Sigmoid colon (tissue), 7 donors: Measurements from ENCODE around the gene TSPAN12. TPM values are rescaled to one million over a fixed set of nuclear protein-coding genes. Genes with fewer than 3 reads are reported as not detected.

ENCODE experiments used
- DNase-seq: peaks from one replicate; pipeline ENCODE4 v3.0.0-alpha.2; 2019
- H3K27ac ChIP-seq, 4 donors: fragments of 200-600 bp; sonication (generic); one replicate each; pipeline ENCODE4 v1.5.1; 2016 to 2019; ENCODE audit warnings: mild to moderate bottlenecking in 1 of 4
- H3K27me3 ChIP-seq, 3 donors: fragments of 200-600 bp; sonication (generic); one replicate each; pipeline ENCODE4 v1.5.1; 2019; ENCODE audit warnings: mild to moderate bottlenecking in 1 of 3
- H3K36me3 ChIP-seq, 4 donors: fragments of 200-600 bp; sonication (generic); one replicate each; pipeline ENCODE4 v1.5.1; 2016 to 2019
- H3K4me1 ChIP-seq, 4 donors: fragments of 200-600 bp; sonication (generic); one replicate each; pipeline ENCODE4 v1.5.1; 2017 to 2019
- H3K4me3 ChIP-seq, 4 donors: fragments of 200-600 bp; sonication (generic); one replicate each; pipeline ENCODE4 v1.5.1; 2017 to 2019; ENCODE audit warnings: mild to moderate bottlenecking in 2 of 4, moderate library complexity in 1 of 4
- H3K9me3 ChIP-seq, 4 donors: fragments of 200-600 bp in 3 of 4; sonication (generic) in 3 of 4; one replicate each; pipeline versions ENCODE4 v1.5.1 to v1.6.1; 2013 to 2019
- CTCF ChIP-seq, 4 experiments: fragments of 450-650 bp in 3 of 4; fragments of 200-600 bp in 1 of 4; IDR thresholded peaks; one replicate each; pipeline ENCODE4 v1.5.1; 2016 to 2019; ENCODE audit warnings: antibody characterized with exemption in 4 of 4, mild to moderate bottlenecking in 3 of 4, moderate library complexity in 2 of 4
- EP300 ChIP-seq, 4 donors: sonication (generic); formaldehyde crosslinking; IDR thresholded peaks; one replicate each; pipeline ENCODE4 v1.6.1; 2017; ENCODE audit warnings: antibody characterized with exemption in 4 of 4
- POLR2A ChIP-seq, 2 donors: fragments of 450-650 bp; IDR thresholded peaks; one replicate each; pipeline ENCODE4 v1.6.1; 2016; ENCODE audit warnings: antibody characterized with exemption in 2 of 2, mild to moderate bottlenecking in 2 of 2, moderate library complexity in 2 of 2
- POLR2AphosphoS5 ChIP-seq, 4 donors: sonication (generic); formaldehyde crosslinking; IDR thresholded peaks; one replicate each; pipeline ENCODE4 v1.6.1; 2017; ENCODE audit warnings: antibody characterized with exemption in 4 of 4
- WGBS, 2 donors: extraction: QIAGEN DNeasy Blood & Tissue Kit; methylation state at CpG; one replicate each; pipeline ENCODE4 v1.1.7; 2013; 5-methylcytosine and 5-hydroxymethylcytosine counted together
- intact Hi-C: fragments of 100-400 bp; cut with DNase I; formaldehyde crosslinking; loops from one replicate; pipeline ENCODE4 v1.15.1; 2023
- polyA plus RNA-seq, 3 donors: library from polyadenylated mRNA; stranded (reverse); fragments of 200-250 nt; gene quantifications; one replicate each; pipeline ENCODE4 v1.2.3, GENCODE V29; 2013
- total RNA-seq, 4 donors: library from RNA; depleted of rRNA; stranded (reverse); fragments of >200 nt; gene quantifications; one replicate each; pipeline ENCODE4 v1.1.0, GENCODE V29; 2016
- donor health status: healthy with polysubstance abuse.
- donor health status: Bipolar disorder and iron deficiency.
- donor health status: healthy.

Gene TSPAN12
- total and polyA plus RNA-seq, 7 donors = 13.9 to 47.7 (median 19.9) TPM

GRCh38 chr7:120806669-120807068 is 51.3 kb downstream of the TSPAN12 start:
- WGBS, 2 donors = 59 to 77% methylated on average over 1 of the region's 1 CpG
- Histone ChIP-seq H3K4me1 (peaks cover 0 to 8% (median 3%) of the 10 kb centered on the region in 4 donors), H3K9me3 (no peaks in the 10 kb centered on the region), H3K4me3 (no peak overlapping the region), H3K27me3 (no peaks in the 10 kb centered on the region), H3K27ac (no peak overlapping the region), H3K36me3 (no peaks in the 10 kb centered on the region)
- TF ChIP-seq EP300 (IDR thresholded peaks at IDR 0.05) = no peak
- TF ChIP-seq POLR2A (IDR thresholded peaks at IDR 0.05) = no peak
- no peak for TF ChIP-seq CTCF (IDR thresholded peaks at IDR 0.05)
- no peak for TF ChIP-seq POLR2AphosphoS5 (IDR thresholded peaks at IDR 0.05)
- intact Hi-C loops = loop anchor here (1.0 to 5.0 kb wide), 4 partner anchors 50 to 302 kb away; partner anchors contain the start of gene ING3
- no peak for DNase-seq

GRCh38 chr7:120805636-120806388 is 52.1 kb downstream of the TSPAN12 start:
- no peaks in the 10 kb centered on the region for H3K36me3 ChIP-seq
- no peak overlapping the region for H3K27ac ChIP-seq
- H3K27me3 ChIP-seq = no peaks in the 10 kb centered on the region
- WGBS, 2 donors = 30 to 38% methylated on average over 3 of the region's 3 CpGs
- no peaks in the 10 kb centered on the region for H3K9me3 ChIP-seq
- no peak for DNase-seq
- H3K4me3 ChIP-seq = no peak overlapping the region
- intact Hi-C loops = loop anchor here (1.0 to 5.0 kb wide), 4 partner anchors 51 to 302 kb away; partner anchors contain the start of gene ING3
- peaks cover 0 to 8% (median 3%) of the 10 kb centered on the region in 4 donors for H3K4me1 ChIP-seq
- TF ChIP-seq CTCF (IDR thresholded peaks at IDR 0.05) = peak; percentile 68 to 88 (median 73)
- TF ChIP-seq EP300 (IDR thresholded peaks at IDR 0.05) = no peak
- TF ChIP-seq POLR2AphosphoS5 (IDR thresholded peaks at IDR 0.05) = no peak
- TF ChIP-seq POLR2A (IDR thresholded peaks at IDR 0.05) = no peak

GRCh38 chr7:120802751-120803150 is 55.2 kb downstream of the TSPAN12 start:
- Histone ChIP-seq H3K27ac (no peak overlapping the region), H3K27me3 (no peaks in the 10 kb centered on the region), H3K4me3 (no peak overlapping the region), H3K36me3 (no peaks in the 10 kb centered on the region), H3K4me1 (peaks cover 0 to 8% (median 3%) of the 10 kb centered on the region in 4 donors), H3K9me3 (no peaks in the 10 kb centered on the region)
- no peak for DNase-seq
- TF ChIP-seq EP300 (IDR thresholded peaks at IDR 0.05) (no peak), POLR2AphosphoS5 (IDR thresholded peaks at IDR 0.05) (no peak), POLR2A (IDR thresholded peaks at IDR 0.05) (no peak), CTCF (IDR thresholded peaks at IDR 0.05) (no peak)
- 94 to 95% methylated on average over 3 of the region's 3 CpGs for WGBS, 2 donors
- intact Hi-C loops = loop anchor here (5.0 kb wide), 1 partner anchor 140 kb away; no protein-coding TSS in a partner anchor

- DNase-seq = no peak
- Histone ChIP-seq H3K27me3 (no peaks in the 10 kb centered on the region), H3K4me3 (no peak overlapping the region), H3K36me3 (no peaks in the 10 kb centered on the region), H3K27ac (no peak overlapping the region), H3K4me1 (no peaks in the 10 kb centered on the region), H3K9me3 (no peaks in the 10 kb centered on the region)
- TF ChIP-seq CTCF (IDR thresholded peaks at IDR 0.05) = no peak
- TF ChIP-seq EP300 (IDR thresholded peaks at IDR 0.05) = no peak
- TF ChIP-seq POLR2A (IDR thresholded peaks at IDR 0.05) = no peak
- TF ChIP-seq POLR2AphosphoS5 (IDR thresholded peaks at IDR 0.05) = no peak
- 91 to 94% methylated on average over 3 of the region's 3 CpGs for WGBS, 2 donors
- intact Hi-C loops = loop anchor here (5.0 kb wide), 1 partner anchor 142 kb away; no protein-coding TSS in a partner anchor
Observed at GRCh38 chr7:120799813-120800475, 58.0 kb downstream of the TSPAN12 start.
